HG02973 (cell line): ENCODE results near the gene SPRN.
A peak's percentile ranks its signal among the peaks of the same experiment; 100 is the strongest.

Source experiments
- ATAC-seq: cut with Tn5 transposase; IDR thresholded peaks from one replicate; pipeline ENCODE4 v1.9.1; 2021; ENCODE audit warnings: moderate library complexity; ENCODE audit not compliant: unreplicated experiment

Gene SPRN

DNA sequence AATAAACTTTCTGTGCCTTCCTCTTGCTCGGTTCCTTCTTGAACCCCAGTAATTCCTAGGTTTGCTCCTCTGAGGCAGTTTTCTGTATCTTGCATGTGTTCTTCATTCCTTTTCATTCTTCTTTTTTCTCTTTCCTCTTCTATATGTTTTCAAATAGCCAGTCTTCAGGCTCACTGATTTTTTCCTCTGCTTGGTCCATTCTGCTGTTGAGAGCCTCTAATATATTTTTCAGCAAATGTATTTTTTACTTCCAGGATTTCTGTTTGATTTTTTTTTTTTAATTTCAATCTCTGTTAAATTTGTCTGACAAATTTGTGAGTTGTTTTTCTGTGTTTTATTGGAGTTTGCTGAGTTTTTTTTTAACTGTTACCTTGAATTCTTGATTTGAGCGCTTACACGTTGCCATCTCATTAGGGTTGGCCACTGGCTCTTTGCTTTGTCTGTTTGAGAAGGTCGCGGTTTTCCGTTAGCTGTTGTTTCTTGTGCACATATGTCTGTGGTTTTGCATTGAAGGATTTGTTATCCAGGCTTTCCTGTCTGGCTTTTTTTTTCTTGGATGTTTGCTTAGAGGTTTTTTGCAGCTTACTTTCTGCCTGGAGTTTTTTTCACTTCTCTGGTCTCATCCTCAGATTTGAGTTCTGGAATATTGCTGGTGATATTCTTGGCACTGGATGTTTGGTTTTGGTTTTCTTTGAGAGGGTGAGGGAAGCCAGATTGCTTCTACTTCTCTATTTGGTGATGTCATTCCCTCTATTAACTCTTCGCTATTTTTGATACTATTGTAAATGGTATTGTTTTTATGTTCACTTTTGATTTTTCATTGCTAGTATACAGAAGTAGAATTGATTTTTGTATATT, 12.7 kb downstream of the SPRN start:
- ATAC-seq, result no peak

DNA sequence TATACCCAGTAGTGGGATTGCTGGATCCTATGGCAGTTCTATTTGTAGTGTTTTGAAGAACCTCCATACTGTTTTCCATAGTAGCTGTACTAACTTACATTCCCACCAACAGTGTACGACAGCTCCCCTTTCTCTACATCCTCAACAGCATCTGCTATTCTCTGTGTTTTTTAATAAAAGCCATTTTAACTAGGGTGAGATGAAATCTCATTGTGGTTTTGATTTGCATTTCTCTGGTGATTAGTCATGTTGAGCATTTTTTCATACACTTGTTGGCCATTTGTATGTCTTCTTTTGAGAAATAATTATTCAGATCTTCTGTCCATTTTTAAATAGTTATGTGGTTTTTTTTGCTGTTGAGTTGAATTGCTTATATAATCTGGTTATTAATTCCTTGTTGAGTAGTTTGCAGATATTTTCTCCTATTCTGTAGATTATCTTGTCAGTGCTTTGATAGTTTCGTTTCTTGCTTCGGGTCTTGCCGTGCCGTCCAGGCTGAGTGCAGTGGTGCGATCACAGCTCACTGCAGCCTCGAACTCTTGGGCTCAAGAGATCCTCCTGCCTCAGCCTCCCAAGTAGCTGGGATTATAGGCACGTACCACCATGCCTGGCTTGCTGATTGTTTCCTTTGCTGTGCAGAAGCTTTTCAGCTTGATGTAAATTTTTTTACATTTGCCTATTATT, 18.4 kb downstream of the SPRN start:
- no peak for ATAC-seq

GRCh38 chr10:133405272-133405671, 19.2 kb downstream of the SPRN start:
- no peak for ATAC-seq

- no peak for ATAC-seq
Measured at GRCh38 chr10:133403784-133404183, 20.6 kb downstream of the SPRN start.

DNA sequence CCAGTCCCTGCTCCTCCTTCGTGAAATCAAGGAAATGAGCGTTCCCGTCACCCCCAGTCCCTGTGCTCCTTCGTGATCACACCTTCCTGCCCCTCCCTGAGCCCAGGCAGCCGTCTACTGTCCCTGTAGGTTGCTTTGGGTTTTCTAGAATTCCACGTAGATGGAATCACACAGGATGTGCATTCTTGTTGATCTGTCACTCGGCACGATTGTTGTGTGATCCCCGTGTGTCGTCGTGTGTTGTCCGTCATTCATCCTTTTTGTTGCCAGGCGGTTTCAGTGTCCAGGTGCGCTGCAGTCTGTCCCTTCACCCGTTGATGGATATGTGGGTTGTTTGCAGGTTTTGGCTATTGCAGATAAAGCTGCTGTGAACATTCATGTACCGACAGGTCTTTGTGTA, 21.1 kb downstream of the SPRN start:
- ATAC-seq, result no peak

DNA sequence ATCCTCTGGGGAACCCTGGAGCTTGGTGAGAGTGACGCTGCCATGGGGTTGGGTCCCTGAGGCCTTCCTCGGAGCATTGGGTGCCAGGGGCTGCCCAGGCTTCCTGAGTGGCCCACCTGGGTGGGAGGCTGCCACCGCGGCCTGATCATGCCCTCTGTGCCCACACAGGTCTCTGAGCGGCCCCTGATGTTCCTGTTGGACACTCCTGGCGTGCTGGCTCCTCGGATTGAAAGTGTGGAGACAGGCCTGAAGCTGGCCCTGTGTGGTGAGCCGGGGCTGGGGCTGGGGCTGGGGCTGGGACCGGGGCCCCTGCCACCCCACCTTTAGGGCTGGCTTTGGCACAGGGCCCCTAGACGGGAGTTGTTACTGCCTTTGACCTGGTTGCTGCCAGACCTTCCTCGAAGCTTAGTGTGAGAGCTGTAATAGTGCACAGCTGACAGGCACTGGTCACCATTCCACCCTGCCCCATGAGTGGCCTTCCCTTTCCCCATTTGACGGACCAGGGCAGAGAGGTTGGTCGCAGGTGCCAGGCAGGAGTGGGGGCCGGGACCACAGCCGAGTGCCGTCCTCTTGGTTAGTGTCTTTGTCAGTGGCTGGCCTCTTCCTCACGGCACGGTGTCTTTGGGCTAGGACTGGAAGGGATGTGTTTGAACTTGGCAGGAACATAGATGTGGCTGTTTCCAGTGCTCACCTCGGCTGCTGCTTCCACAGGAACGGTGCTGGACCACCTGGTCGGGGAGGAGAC, 22.3 kb downstream of the SPRN start:
- ATAC-seq, result no peak

- peak; percentile 8 for ATAC-seq
Measured at GRCh38 chr10:133401500-133401899, 22.9 kb downstream of the SPRN start.

GRCh38 chr10:133400624-133401424, 23.6 kb downstream of the SPRN start:
- peak; percentile 50 for ATAC-seq

DNA sequence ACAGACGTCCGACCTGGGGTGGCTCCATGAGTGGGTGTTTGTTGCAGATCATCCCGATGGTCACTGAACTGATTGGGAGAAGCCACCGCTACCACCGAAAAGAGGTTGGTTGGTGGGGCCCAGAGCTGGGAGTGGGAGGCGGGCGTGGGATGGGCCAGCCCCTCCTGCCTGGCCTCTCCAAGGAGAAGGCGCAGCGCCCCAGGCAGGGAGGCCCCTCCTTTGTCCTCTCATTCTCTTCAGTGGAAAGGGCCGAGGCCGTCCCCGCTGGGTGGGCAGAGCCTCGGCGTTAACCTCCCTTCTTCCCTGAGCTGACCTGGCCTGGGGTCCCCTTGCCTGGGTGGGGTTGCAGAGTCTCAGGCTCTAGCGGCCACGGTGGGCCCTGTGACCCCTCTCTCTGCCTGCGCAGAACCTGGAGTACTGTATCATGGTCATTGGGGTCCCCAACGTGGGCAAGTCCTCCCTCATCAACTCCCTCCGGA, 25.3 kb downstream of the SPRN start:
- no peak for ATAC-seq

GRCh38 chr10:133397938-133398337, 26.5 kb downstream of the SPRN start:
- ATAC-seq, result no peak

DNA sequence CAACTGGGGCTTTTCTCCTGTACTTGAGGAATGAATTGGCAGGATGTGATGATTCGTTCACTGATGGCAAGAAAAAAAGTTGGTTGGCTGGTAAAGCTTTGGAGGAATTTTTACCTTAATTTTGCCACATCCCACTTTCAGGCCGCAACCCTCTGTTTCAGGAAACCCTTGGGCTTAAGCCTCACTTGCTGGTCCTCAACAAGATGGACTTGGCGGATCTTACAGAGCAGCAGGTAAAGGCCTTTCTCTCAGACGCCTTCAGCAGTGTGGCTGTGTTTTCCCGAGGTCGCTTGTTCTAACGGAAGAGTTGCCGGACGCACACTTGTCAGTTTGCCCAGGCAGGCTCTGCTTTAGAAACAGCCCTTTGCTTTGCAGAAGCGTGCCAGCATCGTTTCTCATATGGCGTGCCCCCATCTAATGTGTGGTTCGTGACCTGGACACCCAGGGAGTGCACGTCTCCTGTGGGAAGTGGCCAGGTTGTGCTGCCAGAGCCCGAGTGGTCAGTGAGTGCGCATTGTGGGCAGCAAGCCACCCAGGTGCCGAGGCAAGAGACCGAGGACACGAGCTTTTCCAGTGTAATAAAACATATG, 28.3 kb downstream of the SPRN start:
- no peak for ATAC-seq

DNA sequence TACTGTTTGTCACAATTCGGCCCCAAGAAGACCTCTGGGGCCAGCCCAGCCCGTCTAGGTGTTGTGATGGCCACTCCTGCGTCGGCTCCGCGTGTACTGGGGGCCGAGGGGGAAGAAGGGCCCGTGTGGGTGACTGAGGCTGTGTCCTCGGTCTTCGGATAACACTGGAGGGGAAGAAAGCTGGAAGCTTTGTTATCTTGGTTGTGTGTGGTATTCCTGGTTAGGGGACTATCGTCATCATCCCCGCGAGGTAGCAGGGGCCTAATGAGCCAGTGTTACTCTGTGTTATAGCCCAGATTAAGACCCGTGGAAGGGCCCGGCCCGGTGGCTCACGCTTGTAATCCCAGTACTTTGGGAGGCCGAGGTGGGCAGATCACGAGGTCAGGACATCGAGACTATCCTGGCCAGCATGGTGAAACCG, 29.6 kb downstream of the SPRN start:
- ATAC-seq, result no peak

DNA sequence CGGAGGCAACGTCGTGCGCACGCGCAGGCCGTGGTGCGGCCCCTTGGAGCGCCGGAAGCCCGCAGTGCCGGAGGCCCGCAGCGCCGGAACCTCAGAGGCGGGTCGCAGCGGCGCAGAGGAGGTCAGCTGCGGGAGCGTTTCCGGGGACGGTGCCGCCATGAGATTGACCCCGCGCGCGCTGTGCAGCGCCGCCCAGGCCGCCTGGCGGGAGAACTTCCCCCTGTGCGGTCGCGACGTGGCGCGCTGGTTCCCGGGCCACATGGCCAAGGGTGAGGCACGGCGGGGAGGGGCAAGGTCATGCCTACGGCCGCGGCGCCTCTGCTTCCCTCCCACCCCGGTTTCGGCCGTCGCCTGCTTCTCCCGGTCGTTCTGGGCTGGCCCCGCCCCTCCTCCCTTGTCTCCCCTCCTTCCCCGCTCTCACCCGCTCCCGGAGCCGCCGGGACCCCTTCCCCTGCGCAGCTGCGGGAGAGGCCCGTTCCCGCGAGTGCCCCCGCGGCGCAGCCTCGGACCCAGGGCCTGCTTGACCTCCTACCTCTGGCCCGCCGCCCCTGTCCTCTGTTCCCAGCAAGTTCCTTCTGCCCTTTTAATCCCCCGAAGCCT, 30.3 kb downstream of the SPRN start, which contains the start of gene MTG1:
TSS of gene MTG1 (plus strand) at position 94 of the 600 bp plus-strand sequence. CDS start at position 158, 64 bp downstream.
- ATAC-seq, result peak; percentile 59

GRCh38 chr10:133393401-133394063, 30.9 kb downstream of the SPRN start:
- no peak for ATAC-seq

DNA sequence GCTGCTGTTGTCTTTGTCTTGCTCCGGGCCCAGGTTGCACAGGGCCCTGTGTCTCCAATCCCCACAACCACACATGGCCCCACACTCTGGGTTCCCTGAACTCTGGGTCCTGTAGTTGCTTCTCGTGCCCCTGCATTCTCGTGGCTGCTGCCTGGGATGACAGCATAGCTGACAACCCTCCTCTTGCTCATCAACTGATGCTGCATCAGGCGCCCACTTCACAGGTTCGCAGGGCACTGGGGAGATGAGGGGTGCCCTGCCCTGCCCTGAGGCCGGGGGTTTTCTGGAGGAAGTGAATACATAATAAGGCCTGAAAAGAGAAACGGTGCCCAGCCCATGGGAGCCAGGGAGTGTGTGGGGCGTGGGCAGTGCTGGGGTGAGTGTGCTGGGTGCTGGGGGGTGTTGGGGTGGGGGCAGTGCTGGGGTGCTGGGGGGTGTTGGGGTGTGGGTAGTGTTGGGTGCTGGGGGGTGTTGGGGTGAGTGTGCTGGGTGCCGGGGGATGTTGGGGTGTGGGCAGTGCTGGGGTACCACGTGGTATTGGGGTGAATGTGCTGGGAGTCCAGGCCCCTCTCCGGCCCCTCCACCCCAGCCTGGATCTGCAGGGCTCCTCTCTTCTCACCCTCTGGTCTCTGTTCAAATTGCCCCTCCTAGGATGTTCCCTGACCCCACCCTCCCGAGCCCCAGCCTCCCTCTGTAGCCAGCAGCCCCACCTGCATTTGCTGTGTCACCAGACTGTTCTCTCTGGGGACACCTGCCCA, 32.5 kb downstream of the SPRN start:
- no peak for ATAC-seq

GRCh38 chr10:133391249-133391635, 33.2 kb downstream of the SPRN start:
- ATAC-seq, result no peak

DNA sequence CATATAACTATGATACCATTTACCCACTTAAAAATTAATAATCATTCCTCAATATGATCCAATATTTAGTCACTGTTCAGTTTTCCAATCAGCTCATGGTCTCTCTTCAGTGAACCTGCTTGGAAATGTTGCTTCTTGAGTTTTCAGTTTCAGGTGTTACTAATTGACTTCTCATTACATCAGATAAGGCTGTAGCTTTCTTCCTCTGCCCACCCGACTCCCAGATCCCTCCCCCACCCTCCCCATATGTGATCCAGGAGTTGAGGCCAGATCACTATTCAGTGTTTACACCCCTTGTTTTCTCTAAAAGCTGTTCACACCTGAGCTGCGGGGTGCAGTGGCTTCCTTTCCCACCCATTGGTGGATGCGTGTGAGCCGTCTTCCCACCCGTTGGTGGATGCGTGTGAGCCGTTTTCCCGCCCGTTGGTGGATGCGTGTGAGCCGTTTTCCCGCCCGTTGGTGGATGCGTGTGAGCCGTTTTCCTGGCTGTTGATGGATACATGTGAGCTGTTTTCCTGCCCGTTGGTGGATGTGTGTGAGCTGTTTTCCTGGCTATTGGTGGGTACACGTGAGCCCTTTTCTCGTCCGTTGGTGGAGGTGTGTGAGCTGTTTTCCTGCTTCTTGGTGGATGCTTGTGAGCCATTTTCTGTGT, 33.7 kb downstream of the SPRN start:
- no peak for ATAC-seq
